ENCODE data around the gene FHOD3. TPM values are rescaled to one million over a fixed set of nuclear protein-coding genes. Genes with fewer than 3 reads are reported as not detected.

The FHOD3 gene
- total RNA-seq, 1 experiment from 2014 or later = 10.6 TPM

- H3K4me3 ChIP-seq = no peak overlapping the region
- H3K36me3 ChIP-seq (ENCODE audit: low read depth) = no peaks in the 10 kb centered on the region
- peaks cover 7% of the 10 kb centered on the region; the same call in 1 of the 2 replicates for H3K4me1 ChIP-seq (replicated peaks; ENCODE audit: insufficient read depth)
- CTCF ChIA-PET = no interaction called here
- BruUV-seq (replicated peaks) = no TSS peak
- no peaks in the 10 kb centered on the region for H3K27me3 ChIP-seq (ENCODE audit: insufficient read depth, low read depth)
- H2AFZ ChIP-seq = no peak overlapping the region
- POLR2A ChIA-PET (ENCODE audit: unreplicated experiment) = no interaction called here
- DNase-seq = no peak
- TF ChIP-seq CTCF (conservative IDR thresholded peaks at IDR 0.05) (no peak), EZH2 (IDR thresholded peaks at IDR 0.05; ENCODE audit: low read depth) (no peak)
- H3K79me2 ChIP-seq (ENCODE audit: low read depth) = no peaks in the 10 kb centered on the region
- no peaks in the 10 kb centered on the region for H4K20me1 ChIP-seq (ENCODE audit: insufficient read depth)
- no peak overlapping the region for H3K27ac ChIP-seq
- intact Hi-C loops (cut with micrococcal nuclease; ENCODE audit: unreplicated experiment) = no loop called here
- no peaks in the 10 kb centered on the region for H3K9me2 ChIP-seq (ENCODE audit: insufficient read depth)
- H3K9me3 ChIP-seq (ENCODE audit: insufficient read depth, low read depth) = no peaks in the 10 kb centered on the region
- H3K4me2 ChIP-seq = no peak overlapping the region
- no peaks in the 10 kb centered on the region for H3F3A ChIP-seq (ENCODE audit: insufficient read depth, low read depth)
Observed at GRCh38 chr18:36655930-36656329, 358.4 kb downstream of the FHOD3 start.

GRCh38 chr18:36658611-36659010 is 361.1 kb downstream of the FHOD3 start:
- Histone ChIP-seq H3K79me2 (ENCODE audit: low read depth) (no peaks in the 10 kb centered on the region), H3K27ac (no peak overlapping the region), H2AFZ (no peak overlapping the region), H3K4me2 (no peak overlapping the region), H3F3A (ENCODE audit: insufficient read depth, low read depth) (no peaks in the 10 kb centered on the region), H3K9me3 (ENCODE audit: insufficient read depth, low read depth) (no peaks in the 10 kb centered on the region), H3K27me3 (ENCODE audit: insufficient read depth, low read depth) (no peaks in the 10 kb centered on the region), H3K4me1 (replicated peaks; ENCODE audit: insufficient read depth) (peaks cover 7% of the 10 kb centered on the region; the same call in 1 of the 2 replicates), H3K36me3 (ENCODE audit: low read depth) (no peaks in the 10 kb centered on the region), H3K4me3 (no peak overlapping the region), H4K20me1 (ENCODE audit: insufficient read depth) (no peaks in the 10 kb centered on the region), H3K9me2 (ENCODE audit: insufficient read depth) (no peaks in the 10 kb centered on the region)
- intact Hi-C loops (cut with micrococcal nuclease; ENCODE audit: unreplicated experiment) = no loop called here
- no TSS peak for BruUV-seq (replicated peaks)
- no peak for DNase-seq
- CTCF ChIA-PET = no interaction called here
- POLR2A ChIA-PET (ENCODE audit: unreplicated experiment) = no interaction called here
- no peak for TF ChIP-seq CTCF (conservative IDR thresholded peaks at IDR 0.05)
- TF ChIP-seq EZH2 (IDR thresholded peaks at IDR 0.05; ENCODE audit: low read depth) = no peak

GRCh38 chr18:36660311-36660710 is 362.8 kb downstream of the FHOD3 start:
- H3K27me3 ChIP-seq (ENCODE audit: insufficient read depth, low read depth) = no peaks in the 10 kb centered on the region
- CTCF ChIA-PET = no interaction called here
- H3K79me2 ChIP-seq (ENCODE audit: low read depth) = no peaks in the 10 kb centered on the region

More at GRCh38 chr18:36660311-36660710, 362.8 kb downstream of the FHOD3 start:
- intact Hi-C loops (cut with micrococcal nuclease; ENCODE audit: unreplicated experiment) = no loop called here
- H3K27ac ChIP-seq = no peak overlapping the region
- no peaks in the 10 kb centered on the region for H3K9me2 ChIP-seq (ENCODE audit: insufficient read depth)
- H3K4me1 ChIP-seq (replicated peaks; ENCODE audit: insufficient read depth) = peaks cover 7% of the 10 kb centered on the region; the same call in 1 of the 2 replicates
- no peak overlapping the region for H3K4me2 ChIP-seq
- BruUV-seq (replicated peaks) = no TSS peak
- no peak for DNase-seq
- POLR2A ChIA-PET (ENCODE audit: unreplicated experiment) = no interaction called here
- TF ChIP-seq EZH2 (IDR thresholded peaks at IDR 0.05; ENCODE audit: low read depth) (no peak), CTCF (conservative IDR thresholded peaks at IDR 0.05) (no peak)
- no peaks in the 10 kb centered on the region for H3K36me3 ChIP-seq (ENCODE audit: low read depth)
- H4K20me1 ChIP-seq (ENCODE audit: insufficient read depth) = no peaks in the 10 kb centered on the region
- H2AFZ ChIP-seq = no peak overlapping the region
- H3K4me3 ChIP-seq = no peak overlapping the region
- H3K9me3 ChIP-seq (ENCODE audit: insufficient read depth, low read depth) = no peaks in the 10 kb centered on the region
- H3F3A ChIP-seq (ENCODE audit: insufficient read depth, low read depth) = no peaks in the 10 kb centered on the region

Data from PC-9 (cell line).